ENCODE data around the gene RBBP8NL.

The RBBP8NL gene

DNA sequence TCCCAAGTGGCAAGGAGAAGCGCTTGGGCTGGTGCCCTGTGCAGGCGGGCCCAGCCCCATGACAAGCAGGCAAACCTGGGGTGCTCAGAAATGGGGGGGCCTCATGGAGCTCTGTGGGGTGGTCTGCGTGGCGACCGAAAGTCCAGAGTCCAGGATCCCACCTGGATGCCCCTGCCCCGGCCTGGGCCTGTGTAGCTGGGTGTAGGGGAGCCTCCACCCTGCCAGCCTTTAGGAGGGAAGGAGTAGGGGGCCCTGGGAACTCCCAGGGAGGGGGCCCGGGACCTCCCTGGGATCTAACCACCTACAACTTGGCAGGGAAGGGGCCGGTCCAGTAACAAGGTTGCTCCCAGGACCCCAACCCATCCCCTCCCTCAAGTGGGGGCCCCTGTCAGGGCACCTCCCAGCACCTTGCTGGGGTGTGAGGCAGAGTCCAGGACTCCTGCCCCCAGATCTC lies 55.7 kb downstream of the RBBP8NL start:
- DNase-seq: no peak

GRCh38 chr20:62370807-62371587 lies 56.3 kb downstream of the RBBP8NL start:
- DNase-seq: no peak

DNA sequence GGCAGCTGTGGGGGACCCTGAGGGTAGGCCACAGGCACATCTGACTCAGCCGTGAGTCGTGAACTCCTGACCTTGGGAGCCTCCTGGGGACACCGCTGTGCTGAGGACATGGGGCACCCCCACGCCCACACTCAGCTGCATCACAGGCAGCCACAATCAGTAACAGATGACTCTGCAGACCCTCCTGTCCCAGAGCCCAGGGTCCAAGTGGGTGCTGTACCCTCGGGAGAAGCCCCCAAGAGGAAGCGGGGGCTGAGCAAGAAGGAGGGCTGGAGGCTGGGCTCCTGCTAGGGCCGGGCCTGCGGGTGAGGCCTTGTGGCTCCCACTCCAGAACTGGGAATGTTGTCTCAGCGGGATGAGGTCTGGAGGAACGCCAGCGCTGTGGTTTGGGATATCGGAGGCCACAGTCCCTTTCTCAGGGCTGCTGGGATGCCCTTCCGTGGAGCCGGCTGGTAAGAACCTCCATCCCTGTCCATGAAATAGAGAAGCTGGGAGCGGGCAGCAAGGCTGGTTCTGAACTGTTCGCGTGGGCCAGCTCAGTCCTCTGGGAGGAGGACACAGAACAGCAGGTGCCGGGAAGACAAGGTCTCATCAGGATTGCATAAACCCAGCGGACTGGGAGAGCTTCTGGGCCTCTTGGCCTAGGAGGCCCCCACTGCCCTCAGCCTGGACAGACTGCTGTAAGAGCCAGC lies 57.1 kb downstream of the RBBP8NL start:
- DNase-seq: no peak

DNA sequence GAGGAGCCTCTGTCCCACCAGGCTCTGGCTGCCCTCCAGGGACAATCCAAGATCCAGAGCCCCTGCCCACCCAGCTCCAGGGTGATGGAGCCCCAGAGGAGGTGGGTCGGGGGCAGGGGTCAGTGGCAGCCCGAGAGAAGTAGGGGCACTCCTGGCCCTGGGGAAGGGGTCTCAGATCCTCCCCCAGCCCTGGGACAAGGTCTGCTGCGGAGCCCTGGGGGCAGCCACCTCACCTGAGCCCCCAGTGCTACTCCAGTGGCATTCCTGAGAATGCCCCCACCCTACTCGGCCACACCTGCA lies 57.6 kb downstream of the RBBP8NL start:
- DNase-seq: no peak

DNA sequence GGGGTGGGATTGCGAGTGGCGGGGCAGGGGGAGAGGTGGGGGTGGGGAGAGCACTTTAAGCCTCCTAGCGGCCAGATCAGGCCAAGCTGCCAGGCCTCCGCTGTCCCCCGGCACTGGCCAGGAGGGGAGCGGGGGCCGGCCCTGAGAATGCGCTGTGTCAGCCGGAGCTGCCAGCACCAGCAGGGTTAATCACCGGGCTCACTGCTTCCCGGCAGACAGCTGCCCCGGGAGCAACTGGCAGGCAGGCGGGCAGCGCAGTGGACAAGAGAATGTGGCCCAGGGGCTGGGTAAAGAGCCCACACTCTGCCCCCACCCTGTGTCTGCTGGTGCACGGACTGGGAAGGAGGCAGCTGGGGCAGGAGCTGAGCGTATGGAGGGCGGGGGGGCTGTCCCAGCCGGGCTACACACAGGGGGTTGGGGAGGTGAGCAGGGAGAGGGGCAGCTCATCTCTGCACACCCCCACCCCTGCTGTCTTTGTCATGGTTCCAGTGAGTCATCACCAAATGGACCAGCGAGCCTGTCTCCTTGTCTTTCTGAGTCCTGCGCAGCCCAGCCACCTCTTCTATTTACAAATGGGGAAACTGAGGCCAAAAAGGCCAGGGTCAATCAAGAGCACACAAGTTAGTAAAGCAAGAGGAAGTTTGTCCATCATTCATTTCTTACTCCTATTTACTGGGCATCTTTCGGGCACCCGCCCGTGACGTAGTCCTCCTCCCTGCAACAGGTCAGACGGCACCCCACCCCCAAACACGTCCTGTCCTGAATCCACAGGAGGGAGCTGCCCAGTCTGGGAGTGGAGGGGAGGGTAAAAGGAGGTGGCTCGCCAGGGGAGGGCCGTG lies 58.1 kb downstream of the RBBP8NL start:
- no peak for DNase-seq

- no peak for DNase-seq
Observed at GRCh38 chr20:62368392-62368975, 58.9 kb downstream of the RBBP8NL start.

GRCh38 chr20:62367633-62368391 lies 59.5 kb downstream of the RBBP8NL start:
- DNase-seq: peak; percentile 14

GRCh38 chr20:62367136-62367632 lies 60.2 kb downstream of the RBBP8NL start, which contains the start of gene LAMA5:
TSS of gene LAMA5 (minus strand) at chr20:62367312. CDS start at chr20:62367245, 67 bp downstream.
- DNase-seq: peak; percentile 22

DNA sequence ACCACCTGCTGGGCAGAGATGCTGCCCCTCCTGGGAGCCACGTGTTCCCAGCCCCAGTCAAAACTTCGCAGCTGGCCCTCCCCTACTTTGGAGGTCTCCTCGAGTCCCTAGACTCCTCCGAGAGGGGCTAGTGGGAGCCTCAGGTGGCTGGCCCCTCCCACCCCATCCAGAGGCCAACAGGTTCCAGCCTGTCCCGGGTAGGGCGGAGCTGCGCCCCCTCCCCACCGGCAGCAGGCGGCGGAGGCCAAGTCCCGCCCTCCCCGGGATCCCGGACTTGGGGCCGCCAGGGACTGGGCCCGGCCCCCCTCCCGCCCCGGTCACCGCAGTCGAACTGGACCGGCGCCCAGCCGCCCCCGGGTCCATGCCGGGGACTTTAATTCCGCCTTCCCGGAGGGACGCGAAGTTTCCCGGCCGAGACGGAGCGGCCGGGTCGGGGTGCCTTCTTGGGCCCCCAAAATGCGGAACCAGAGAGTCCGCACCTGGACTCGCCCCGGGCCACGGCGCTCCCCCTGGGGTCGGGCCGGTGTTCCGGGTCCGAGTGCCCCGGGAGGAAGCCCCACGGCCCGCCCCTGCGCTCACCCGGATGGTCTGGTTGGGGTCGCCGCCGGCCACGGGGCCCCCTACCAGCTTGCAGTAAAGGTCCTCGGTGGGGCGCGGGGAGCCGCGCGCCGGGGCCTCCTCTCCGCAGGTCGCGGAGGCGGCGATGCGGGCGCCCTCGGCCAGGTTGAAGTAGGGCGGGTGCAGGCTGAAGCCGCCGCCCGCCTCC lies 60.8 kb downstream of the RBBP8NL start:
- no peak for DNase-seq

DNA sequence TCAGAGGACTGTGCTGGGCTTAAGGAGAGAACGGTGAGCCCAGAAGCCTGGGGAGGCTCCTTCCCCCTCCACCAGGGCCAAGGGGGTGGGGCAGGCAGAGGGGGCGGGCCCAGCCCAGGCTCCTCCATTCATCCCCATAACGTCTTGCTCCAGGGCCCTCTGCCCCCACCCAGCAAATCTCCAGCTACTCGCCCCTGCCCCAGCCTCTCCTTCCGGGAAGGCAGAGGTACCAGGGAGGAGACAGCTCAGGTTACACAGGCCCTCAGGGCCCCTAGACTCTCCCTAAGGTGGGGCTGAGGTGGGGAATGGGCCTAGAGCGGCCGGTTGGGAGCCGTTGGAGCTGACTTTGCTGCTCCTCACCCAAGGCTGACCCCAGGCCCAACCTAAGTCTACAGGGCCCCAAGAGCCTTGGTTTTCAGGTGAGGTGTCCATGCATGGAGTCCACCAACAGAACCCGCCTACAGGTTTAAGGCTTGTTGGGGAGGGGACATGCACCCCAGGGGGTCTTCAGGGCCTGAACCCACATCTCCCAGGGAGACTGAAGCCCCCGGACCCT lies 61.4 kb downstream of the RBBP8NL start:
- DNase-seq: no peak

DNA sequence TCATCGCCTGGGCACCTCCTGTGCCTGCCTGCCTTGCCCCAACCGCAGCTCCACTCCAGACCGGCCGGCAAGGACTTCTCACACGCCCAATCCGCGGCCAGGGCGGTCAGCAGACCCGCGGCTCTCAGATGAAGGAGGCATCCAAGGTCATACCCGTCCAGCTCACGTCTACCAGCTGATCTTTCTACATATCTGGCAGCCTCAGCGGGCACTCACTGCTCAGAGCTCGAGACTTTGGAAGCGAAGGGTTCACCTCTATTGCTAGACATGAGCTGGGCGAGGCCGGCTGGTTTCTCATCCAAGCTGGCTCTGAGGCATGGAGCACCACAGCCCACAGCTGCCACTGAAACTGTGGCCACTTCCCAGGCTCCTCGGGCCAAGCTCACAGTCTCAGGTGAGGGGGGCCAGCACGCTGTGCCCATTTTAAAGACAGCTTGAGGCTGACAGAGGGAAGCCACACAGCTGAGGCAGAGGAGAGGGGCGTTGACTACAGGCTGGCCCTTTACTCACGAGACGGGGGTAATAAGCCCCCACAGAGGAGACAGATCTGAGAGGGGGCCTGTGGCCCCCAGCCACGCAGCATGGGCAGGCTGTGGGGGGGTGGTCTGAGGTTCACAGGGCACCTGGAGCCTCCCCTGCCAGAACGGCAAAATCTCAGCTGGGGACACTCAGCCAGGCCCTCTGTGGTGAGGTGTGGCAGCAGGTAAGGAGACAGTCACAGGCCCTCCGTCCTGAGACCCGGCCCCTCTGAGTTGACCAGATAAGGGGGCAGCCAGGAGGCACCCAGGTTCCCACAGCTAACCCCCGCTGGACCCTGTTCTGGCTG lies 62.2 kb downstream of the RBBP8NL start:
- no peak for DNase-seq

DNA sequence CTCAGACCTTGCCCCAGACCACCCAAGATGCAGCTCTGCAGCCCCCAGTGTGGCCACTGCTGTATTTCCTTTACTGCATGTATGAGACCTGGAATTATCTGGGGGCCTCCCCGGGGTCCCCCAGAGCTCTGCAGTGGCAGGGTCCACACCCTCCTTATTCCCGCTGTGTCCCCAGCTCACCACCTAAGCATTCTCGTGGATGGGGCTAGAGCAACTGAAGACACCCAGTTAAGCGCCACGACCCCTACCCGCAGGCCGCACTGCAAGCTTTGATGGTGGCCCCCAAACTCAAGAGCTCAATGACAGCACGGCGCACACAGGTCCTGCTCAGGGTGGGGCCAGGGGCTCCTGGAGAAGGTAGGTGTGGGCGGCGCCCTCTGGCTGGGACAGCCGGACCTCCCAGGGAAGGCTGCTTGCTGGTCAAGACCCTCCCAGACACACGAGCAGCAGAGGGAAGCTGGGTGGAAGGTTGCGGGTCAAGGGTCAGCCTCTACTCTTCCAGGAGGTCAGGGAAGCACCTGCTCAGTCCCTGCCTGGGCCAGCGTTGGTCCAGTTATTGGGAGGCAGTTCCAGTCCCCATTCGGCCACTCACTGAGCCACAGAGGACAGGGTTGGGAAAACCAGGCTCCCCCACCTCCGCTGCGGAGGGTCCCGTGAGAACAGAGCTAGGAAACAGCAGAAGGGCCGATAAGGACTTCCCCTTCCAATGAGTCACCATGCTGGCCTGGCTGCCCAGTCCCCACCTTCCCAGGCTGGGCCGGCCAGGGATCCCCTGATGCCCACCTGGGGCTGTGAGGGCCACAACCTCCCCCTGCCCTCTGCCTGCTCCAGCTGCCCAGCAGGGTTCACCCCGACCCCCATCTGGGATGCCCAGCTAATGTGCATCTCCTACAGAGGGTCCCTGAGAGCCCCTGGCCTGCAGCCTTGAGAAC lies 63.2 kb downstream of the RBBP8NL start:
- DNase-seq: no peak

- no peak for DNase-seq
Observed at GRCh38 chr20:62362991-62363919, 64.1 kb downstream of the RBBP8NL start.

DNA sequence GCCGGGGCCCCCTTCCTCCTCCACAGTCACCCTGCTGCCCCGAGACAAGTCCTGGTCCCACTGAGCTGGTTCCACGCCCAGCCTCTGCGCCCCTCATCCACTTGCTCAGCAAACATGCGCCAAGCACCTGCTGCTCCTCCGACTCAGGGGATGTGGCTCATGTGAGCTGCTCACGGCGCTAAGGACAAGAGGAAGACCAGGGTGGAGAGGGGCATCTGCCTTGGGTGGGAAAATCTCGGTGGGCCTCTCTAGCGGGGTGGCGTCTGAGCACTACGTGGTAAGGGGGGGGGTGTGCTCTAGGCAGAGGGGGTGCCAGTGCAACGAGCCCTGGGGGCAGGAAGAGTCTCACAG lies 64.8 kb downstream of the RBBP8NL start:
- no peak for DNase-seq

DNA sequence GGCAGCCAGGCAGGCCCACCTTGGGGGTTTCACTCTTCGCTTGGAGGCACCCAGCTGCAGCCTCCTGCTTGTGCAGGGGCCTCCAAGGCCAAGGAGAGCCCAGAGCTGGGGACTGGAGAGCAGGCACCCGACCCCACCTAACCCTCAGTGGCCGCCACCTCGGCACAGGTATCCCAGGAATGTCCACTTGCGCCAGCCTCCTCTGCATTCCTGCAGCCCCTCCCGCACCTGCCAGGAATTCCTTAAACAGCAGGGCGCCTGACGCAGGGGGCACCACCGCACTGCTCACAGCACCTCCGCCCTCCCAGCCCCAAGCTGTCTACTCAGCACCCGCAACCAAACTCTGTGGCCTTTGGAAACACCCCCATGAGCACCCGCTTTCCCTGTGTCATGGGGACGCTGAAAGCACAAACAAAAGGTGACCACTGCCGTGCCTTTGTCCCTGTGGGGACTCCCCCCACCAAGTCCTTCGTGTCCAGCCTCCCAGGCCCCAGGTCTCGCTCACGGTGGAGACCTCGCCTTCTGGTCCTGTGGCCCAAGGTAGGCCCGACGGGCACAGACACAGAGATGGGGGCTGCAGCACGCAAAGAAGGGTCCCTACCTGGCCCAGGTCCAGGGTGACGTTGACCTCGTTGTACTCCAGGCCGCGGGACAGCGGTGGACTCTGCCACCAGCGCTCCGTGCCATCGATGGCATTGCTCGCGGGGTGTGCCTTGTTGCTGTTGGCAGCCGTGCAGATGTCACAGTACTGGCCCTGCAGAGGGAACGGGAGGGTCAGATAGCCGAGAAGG lies 65.3 kb downstream of the RBBP8NL start:
- no peak for DNase-seq

DNA sequence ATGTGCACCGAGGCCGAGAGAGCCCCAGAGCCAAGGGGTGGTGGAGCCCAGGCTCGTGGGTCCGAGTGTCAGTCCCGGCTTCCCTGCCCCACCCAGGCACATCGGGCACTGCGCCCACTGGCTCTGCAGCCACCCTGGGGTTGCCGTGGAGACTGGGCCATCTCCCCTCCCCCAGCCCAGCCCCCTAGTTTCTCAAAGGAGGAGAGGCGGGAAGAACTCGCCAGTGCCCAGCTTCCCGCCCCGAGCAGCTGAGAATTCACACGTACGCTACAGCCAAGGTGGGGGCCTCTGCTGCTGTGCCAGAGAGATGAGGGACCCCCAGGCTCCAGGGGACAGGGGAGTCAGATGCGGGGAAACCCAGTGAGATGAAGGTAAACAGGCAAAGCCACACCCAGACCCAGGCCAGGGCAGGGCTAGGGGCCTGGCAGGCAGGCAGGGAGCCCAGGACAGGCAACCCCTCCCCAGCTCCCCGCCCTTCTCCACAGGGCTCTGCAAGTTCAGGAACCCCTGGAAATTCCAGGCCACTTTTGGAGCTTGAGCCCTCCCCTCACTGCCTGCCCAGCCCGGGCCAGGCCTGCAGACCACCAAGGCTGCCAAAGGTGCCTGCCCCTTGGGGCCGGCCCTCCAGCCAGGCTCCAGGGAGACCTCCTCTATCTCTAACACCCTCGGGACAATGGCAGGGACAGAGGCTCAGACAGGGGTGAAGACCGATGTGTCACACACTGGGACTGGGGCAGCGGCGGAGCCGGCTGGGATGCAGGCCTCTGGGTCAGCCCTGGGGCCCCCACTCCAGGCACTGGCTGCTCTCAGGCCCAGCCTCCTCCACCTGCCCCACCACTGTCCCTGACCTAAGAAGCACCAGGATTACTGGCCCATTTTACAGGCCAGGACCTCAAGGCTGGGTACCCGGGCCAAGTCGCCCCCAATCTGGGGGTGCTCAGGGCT lies 66.2 kb downstream of the RBBP8NL start:
- no peak for DNase-seq

All from CD4-positive, alpha-beta T cell treated with Interleukin-6 for 4 hours (primary cell).